Mesendoderm (in vitro differentiated cells): ENCODE data around the gene FARP1.

Source experiments
- DNase-seq: peaks from one replicate; pipeline ENCODE4 v3.0.0; 2013
- H2AK5ac ChIP-seq: 2 replicates; pipeline ENCODE4 v1.6.1; 2013; ENCODE audit warnings: low read length, inconsistent platforms
- H2BK120ac ChIP-seq: 2 replicates; pipeline ENCODE4 v1.6.1; 2013; ENCODE audit warnings: low read depth, mild to moderate bottlenecking, low read length, moderate library complexity, mixed read lengths
- H2BK15ac ChIP-seq: replicated peaks from 2 replicates; pipeline ENCODE4 v1.6.1; 2013; ENCODE audit warnings: low read depth, mild to moderate bottlenecking, moderate library complexity
- H2BK5ac ChIP-seq: 2 replicates; pipeline ENCODE4 v1.6.1; 2013; ENCODE audit warnings: low read length, inconsistent platforms
- H3K18ac ChIP-seq: 2 replicates; pipeline ENCODE4 v1.6.1; 2013; ENCODE audit warnings: mild to moderate bottlenecking, low read length, mixed read lengths
- H3K23ac ChIP-seq: one replicate; pipeline ENCODE4 v1.6.1; 2013; ENCODE audit warnings: low read length
- H3K27ac ChIP-seq: 2 replicates; pipeline ENCODE4 v1.5.1; 2013; ENCODE audit warnings: low read depth, mild to moderate bottlenecking, inconsistent platforms, low read length, moderate library complexity
- H3K27me3 ChIP-seq: 2 replicates; pipeline ENCODE4 v1.6.1; 2013; ENCODE audit warnings: low read length, control low read depth, mild to moderate bottlenecking, inconsistent platforms; ENCODE audit not compliant: insufficient read depth, poor library complexity
- H3K36me3 ChIP-seq: 2 replicates; pipeline ENCODE4 v1.6.1; 2013; ENCODE audit warnings: low read length, inconsistent platforms; ENCODE audit not compliant: control insufficient read depth, insufficient read depth
- H3K4ac ChIP-seq: one replicate; pipeline ENCODE4 v1.6.1; 2013; ENCODE audit warnings: low read depth, mild to moderate bottlenecking, low read length, moderate library complexity
- H3K4me1 ChIP-seq: 2 replicates; pipeline ENCODE4 v1.6.1; 2013; ENCODE audit warnings: low read depth, low read length, inconsistent platforms; ENCODE audit not compliant: control insufficient read depth
- H3K4me2 ChIP-seq: 2 replicates; pipeline ENCODE4 v1.6.1; 2013; ENCODE audit warnings: low read length
- H3K4me3 ChIP-seq: 2 replicates; pipeline ENCODE4 v1.5.1; 2013; ENCODE audit warnings: mild to moderate bottlenecking, low read length
- H3K56ac ChIP-seq: one replicate; pipeline ENCODE4 v1.6.1; 2013; ENCODE audit warnings: low read length
- H3K79me1 ChIP-seq: 2 replicates; pipeline ENCODE4 v1.6.1; 2013; ENCODE audit warnings: low read length, inconsistent platforms
- H3K79me2 ChIP-seq: 2 replicates; pipeline ENCODE4 v1.6.1; 2013; ENCODE audit warnings: mild to moderate bottlenecking, low read length; ENCODE audit not compliant: control insufficient read depth, insufficient read depth
- H3K9ac ChIP-seq: 2 replicates; pipeline ENCODE4 v1.6.1; 2013; ENCODE audit warnings: low read length, inconsistent platforms
- H4K5ac ChIP-seq: one replicate; pipeline ENCODE4 v1.6.1; 2013; ENCODE audit warnings: low read length
- H4K8ac ChIP-seq: one replicate; pipeline ENCODE4 v1.6.1; 2013; ENCODE audit warnings: low read depth, mild to moderate bottlenecking, control low read depth, low read length, moderate library complexity
- WGBS: extraction: QIAGEN DNeasy Blood & Tissue Kit; methylation state at CpG from one replicate; pipeline ENCODE4 v1.1.7; 2013; ENCODE audit warnings: low lambda C conversion rate, missing lambda C conversion rate; ENCODE audit not compliant: insufficient coverage; ENCODE audit errors: extremely low coverage; 5-methylcytosine and 5-hydroxymethylcytosine counted together

FARP1 gene

DNA sequence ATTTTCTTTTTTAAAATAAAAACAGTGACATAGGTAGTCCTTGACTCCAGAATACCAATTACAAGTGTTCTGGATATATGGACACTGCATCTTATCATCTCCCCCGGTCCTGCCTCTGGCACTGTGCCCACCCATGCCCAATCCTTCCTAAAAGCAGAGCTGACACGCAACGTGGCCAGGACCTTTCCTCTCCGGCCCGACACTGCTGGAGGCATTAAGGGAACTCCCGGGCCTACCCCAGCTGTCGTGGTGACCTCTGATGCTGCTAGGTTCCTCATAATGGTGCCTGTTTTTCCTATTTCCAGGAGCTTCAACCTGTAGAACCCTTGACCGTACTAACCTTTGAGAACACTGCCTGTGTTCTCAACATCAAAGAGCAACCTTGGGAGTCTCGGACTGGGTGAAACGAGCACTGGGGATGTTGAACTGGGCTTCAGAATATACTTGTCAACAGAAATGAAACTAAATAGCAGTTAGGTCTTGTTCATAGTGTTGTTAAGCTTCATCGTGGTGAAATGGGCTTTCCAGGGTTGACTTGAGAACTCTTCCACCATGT, 48.1 kb downstream of the FARP1 start:
- no peak overlapping the region for H3K9ac ChIP-seq
- no peaks in the 10 kb centered on the region for H3K36me3 ChIP-seq
- no peak overlapping the region for H2BK15ac ChIP-seq
- H3K4me2 ChIP-seq: no peak overlapping the region
- H3K23ac ChIP-seq: no peak overlapping the region
- no peak overlapping the region for H2AK5ac ChIP-seq
- H4K5ac ChIP-seq: no peak overlapping the region
- no peak overlapping the region for H4K8ac ChIP-seq
- no peak overlapping the region for H2BK120ac ChIP-seq
- H2BK5ac ChIP-seq: no peak overlapping the region
- H3K79me2 ChIP-seq: peaks cover 27% of the 10 kb centered on the region
- H3K4me3 ChIP-seq: no peak overlapping the region
- H3K4me1 ChIP-seq: no peaks in the 10 kb centered on the region
- no peaks in the 10 kb centered on the region for H3K27me3 ChIP-seq
- WGBS: no CpG with 5 or more reads among the region's 11 CpGs
- no peak overlapping the region for H3K18ac ChIP-seq
- H3K4ac ChIP-seq: no peak overlapping the region
- no peak overlapping the region for H3K56ac ChIP-seq
- H3K27ac ChIP-seq: no peak overlapping the region
- H3K79me1 ChIP-seq: peaks cover 17% of the 10 kb centered on the region
- DNase-seq: no peak

DNA sequence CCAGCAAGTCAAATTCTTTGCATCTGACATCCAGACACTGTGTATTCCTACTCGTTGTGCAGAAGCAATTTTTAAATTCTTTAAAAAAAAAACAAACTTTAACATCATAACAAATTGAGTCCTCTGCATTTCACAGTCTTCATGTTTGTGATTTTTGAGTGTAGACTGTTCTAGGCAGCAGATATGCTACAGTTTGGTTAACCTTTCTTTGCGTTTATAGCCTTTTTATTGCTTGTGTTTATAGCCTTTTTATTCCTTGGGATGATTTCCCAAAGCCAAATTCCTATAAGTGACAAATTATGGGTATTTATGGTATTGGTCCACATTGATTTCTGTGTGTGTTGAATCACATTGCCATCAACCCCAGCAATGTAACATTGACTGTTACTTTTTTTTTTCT, 49.1 kb downstream of the FARP1 start:
- no peak overlapping the region for H4K5ac ChIP-seq
- no CpG with 5 or more reads among the region's 2 CpGs for WGBS

DNA sequence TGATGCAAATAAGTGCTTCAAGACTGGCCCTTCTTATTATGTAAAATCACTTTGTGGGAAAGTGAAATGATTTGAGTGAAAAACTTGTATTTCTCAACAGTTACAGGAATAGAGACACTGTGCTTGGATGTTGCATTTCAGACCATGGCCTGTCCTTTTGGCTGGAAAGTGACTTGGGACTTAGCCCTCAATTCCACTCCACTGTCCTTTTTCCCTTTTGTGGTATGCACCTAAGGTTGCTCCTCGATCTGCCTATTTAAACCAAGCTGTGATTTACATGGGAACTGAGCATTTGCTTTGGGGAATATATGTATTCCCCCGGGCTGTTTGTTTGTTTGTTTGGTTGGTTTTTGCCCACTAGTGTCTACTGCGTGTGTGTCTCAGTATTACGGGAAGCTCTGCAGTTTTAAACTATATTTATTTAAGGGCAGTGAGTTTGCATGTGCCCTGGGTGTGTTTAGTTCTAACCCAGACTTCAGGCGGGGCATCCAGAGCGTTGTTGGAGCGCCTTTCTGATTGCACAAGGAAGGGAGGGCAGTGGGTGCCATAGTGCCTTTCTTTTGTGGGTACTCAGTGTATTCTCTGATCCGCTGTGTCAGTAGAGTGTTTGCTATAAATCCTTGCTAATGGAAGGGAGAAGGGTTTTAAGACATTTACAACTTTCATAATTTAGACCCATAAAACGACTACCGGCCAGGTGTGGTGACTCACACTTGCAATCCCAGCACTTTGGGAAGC, 52.3 kb downstream of the FARP1 start:
- DNase-seq: no peak
- Histone ChIP-seq H3K79me1 (peaks cover 13% of the 10 kb centered on the region), H3K36me3 (no peaks in the 10 kb centered on the region), H3K4me3 (no peak overlapping the region), H4K8ac (no peak overlapping the region), H4K5ac (no peak overlapping the region), H3K27ac (no peak overlapping the region), H2BK15ac (no peak overlapping the region), H3K4ac (no peak overlapping the region), H3K9ac (no peak overlapping the region), H3K18ac (peak overlapping the region; percentile 18), H3K27me3 (no peaks in the 10 kb centered on the region), H2BK120ac (no peak overlapping the region), H3K56ac (no peak overlapping the region), H3K4me2 (no peak overlapping the region), H3K4me1 (peaks cover 4% of the 10 kb centered on the region), H2AK5ac (no peak overlapping the region), H2BK5ac (no peak overlapping the region), H3K79me2 (peaks cover 24% of the 10 kb centered on the region), H3K23ac (no peak overlapping the region)
- no CpG with 5 or more reads among the region's 10 CpGs for WGBS

More for the DNA sequence above, 49.1 kb downstream of the FARP1 start:
- Histone ChIP-seq H3K23ac (no peak overlapping the region), H2BK5ac (no peak overlapping the region), H3K4me3 (no peak overlapping the region), H3K79me2 (peaks cover 30% of the 10 kb centered on the region), H3K4me2 (no peak overlapping the region), H4K8ac (no peak overlapping the region), H3K27ac (no peak overlapping the region), H3K79me1 (peaks cover 17% of the 10 kb centered on the region), H3K4me1 (no peaks in the 10 kb centered on the region), H3K18ac (no peak overlapping the region), H2BK120ac (no peak overlapping the region), H3K9ac (no peak overlapping the region), H2AK5ac (no peak overlapping the region), H3K36me3 (no peaks in the 10 kb centered on the region), H2BK15ac (no peak overlapping the region), H3K56ac (no peak overlapping the region), H3K27me3 (no peaks in the 10 kb centered on the region), H3K4ac (no peak overlapping the region)
- DNase-seq: no peak

DNA sequence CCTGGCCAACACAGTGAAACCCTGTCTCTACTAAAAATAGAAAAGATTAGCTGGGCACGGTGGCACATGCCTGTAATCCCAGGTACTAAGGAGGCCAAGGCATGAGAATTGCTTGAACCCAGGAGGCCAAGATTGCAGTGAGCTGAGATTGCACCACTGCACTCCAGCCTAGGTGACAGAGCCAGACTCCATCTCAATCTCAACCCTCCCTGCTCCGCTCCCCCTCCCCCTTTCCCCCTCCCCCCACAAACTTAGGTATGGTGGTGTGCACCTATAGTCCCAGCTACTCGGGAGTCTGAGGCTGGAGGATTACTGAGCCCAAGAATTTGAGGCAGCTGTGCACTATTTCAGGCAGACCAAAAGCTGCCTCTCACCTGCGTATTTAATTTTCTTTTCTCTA, 55.8 kb downstream of the FARP1 start:
- DNase-seq: no peak
- H3K4me2 ChIP-seq: no peak overlapping the region
- no peak overlapping the region for H2BK120ac ChIP-seq
- no peak overlapping the region for H3K4ac ChIP-seq
- no peak overlapping the region for H2BK5ac ChIP-seq
- no peak overlapping the region for H3K27ac ChIP-seq
- no peak overlapping the region for H3K4me3 ChIP-seq
- no peak overlapping the region for H4K5ac ChIP-seq
- peaks cover 15% of the 10 kb centered on the region for H3K79me1 ChIP-seq
- H2AK5ac ChIP-seq: no peak overlapping the region
- no peak overlapping the region for H3K23ac ChIP-seq
- no peaks in the 10 kb centered on the region for H3K36me3 ChIP-seq
- no peak overlapping the region for H3K9ac ChIP-seq
- no CpG with 5 or more reads among the region's 4 CpGs for WGBS
- no peak overlapping the region for H2BK15ac ChIP-seq
- H4K8ac ChIP-seq: no peak overlapping the region
- H3K27me3 ChIP-seq: no peaks in the 10 kb centered on the region
- H3K4me1 ChIP-seq: peaks cover 8% of the 10 kb centered on the region
- H3K56ac ChIP-seq: no peak overlapping the region
- peaks cover 32% of the 10 kb centered on the region for H3K79me2 ChIP-seq
- no peak overlapping the region for H3K18ac ChIP-seq

DNA sequence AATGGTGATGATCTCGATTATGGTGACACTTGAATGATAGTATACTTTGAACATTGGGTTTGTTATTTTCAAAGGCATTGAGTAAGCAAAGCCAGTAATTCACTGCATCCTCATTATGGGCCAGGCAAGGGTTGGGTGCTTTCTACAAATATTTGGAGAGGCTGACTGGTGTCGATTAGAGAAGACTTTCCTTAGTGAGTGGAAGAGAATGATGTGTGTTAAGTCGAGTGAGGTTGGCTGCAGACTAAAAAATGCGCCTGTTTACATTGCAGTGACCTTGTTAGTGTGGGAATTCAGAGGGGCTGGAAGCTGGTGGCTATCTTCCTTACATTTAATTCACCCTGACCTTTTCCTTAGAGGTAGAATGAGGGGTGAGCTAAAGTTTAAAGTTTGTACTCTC, 56.6 kb downstream of the FARP1 start:
- no peak overlapping the region for H4K5ac ChIP-seq
- no CpG with 5 or more reads among the region's 4 CpGs for WGBS
- H3K4me2 ChIP-seq: no peak overlapping the region
- H3K4ac ChIP-seq: no peak overlapping the region
- peak overlapping the region; percentile 55 for H3K18ac ChIP-seq
- H2BK120ac ChIP-seq: no peak overlapping the region
- no peak overlapping the region for H3K27ac ChIP-seq
- H3K79me2 ChIP-seq: peaks cover 36% of the 10 kb centered on the region
- peak; percentile 61 for DNase-seq
- H3K79me1 ChIP-seq: peaks cover 19% of the 10 kb centered on the region
- no peaks in the 10 kb centered on the region for H3K27me3 ChIP-seq
- H3K56ac ChIP-seq: no peak overlapping the region
- H2BK5ac ChIP-seq: no peak overlapping the region
- no peak overlapping the region for H4K8ac ChIP-seq
- H3K9ac ChIP-seq: no peak overlapping the region
- no peak overlapping the region for H3K23ac ChIP-seq
- H3K36me3 ChIP-seq: no peaks in the 10 kb centered on the region
- H2AK5ac ChIP-seq: no peak overlapping the region
- no peak overlapping the region for H2BK15ac ChIP-seq
- peaks cover 8% of the 10 kb centered on the region for H3K4me1 ChIP-seq
- no peak overlapping the region for H3K4me3 ChIP-seq
